Stimulated activated CD8-positive, alpha-beta memory T cell treated with anti-CD3 and anti-CD28 coated beads, Interleukin-2, amount 100 ng/mL, for 48 hours (primary cell): ENCODE measurements around the gene CNTNAP2.
"Not testable (repeated sequence)": the region's sequence is repeated elsewhere in the genome, so short reads cannot be mapped to it uniquely, and the experiment has no call there.

Experiments used
- DNase-seq, 2 donors: peaks; one replicate each; pipeline ENCODE4 v3.0.0-alpha.2; 2020; ENCODE audit warnings: low read depth in 2 of 2

The CNTNAP2 gene

DNA sequence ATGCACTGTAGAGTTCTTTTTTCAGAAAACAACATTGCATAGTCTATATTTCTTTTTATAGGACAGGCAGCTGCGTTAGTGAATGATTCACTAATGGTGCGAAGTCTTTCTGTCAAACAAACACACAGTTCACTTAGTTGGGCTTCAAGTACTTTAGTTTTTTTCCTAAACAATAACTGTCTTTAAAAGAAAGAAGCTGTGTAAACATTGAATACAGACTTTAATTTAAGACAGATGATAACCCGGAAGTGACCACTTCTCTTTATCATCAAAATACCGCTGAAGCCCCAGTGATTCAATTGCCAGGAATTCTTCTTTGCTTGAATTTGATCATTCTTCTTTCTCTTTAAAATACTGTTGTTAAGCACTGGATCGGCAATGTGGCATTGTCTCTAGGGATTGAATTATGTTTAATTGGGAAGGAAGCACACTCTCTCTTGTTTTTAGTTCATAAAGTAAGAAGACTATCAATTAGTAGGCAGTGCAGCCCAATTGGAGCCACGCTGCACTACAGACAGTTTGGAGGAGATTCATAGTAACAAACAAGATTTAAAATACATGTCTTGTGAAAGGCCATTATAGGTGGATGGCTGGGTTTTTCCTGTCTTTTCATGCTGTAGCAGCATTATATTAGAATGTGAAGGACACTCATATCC, 30.4 kb downstream of the CNTNAP2 start:
- DNase-seq = no peak

DNA sequence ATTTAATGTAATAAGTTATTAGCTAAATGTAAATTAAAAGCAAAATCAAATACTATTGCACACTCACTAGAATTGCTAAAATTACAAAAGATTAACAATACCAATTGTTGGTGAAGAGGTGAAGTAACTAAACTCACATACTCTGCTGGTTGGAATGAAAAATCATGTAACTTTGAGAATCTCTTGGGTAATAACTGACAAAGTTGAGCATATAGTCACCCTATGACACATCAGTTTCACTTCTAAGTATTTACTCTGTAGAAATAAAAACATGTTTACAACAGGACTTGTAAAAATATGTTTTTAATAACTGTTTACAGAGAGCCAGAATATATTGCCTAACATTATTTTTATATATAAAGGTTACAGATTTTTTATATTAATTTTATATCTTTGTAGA, 33.6 kb downstream of the CNTNAP2 start:
- DNase-seq = no peak

DNA sequence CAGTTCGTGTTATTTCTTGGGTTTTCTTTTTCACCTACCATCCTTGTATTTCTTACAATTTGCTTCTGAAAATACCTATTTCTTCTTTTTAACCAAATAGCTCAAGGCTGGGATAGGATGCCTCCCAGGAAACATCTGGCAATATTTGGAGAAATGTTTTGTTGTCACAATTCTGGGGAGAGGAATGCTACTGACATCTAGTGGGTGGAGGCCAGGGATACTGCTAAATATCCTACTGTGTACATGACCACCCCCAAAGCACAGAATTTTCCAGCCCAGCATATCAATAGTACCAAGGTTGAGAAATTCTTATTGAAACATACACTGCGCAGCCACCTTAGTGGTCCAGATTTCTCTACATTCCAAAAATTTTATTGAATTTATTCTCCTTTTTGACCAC, 55.5 kb downstream of the CNTNAP2 start:
- no peak for DNase-seq

DNA sequence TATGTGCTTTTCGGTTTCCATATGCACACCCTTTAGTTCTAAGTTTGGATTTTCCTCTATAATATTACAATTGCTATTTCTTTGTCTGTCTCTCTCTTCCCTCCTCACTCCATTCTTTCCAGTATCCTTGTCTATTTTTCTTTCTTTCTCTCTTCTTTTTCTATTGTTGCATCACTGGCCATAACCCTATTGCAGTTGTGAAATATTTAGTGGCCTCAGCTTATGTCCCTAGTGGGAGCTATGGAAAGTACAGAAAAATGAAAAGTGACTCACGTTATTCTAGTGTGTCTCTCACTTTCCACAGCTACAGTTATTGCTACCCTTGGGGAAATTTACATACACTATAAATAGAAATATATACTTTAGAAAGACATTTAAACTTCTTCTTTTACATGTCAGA, 59.1 kb downstream of the CNTNAP2 start:
- no peak for DNase-seq

DNA sequence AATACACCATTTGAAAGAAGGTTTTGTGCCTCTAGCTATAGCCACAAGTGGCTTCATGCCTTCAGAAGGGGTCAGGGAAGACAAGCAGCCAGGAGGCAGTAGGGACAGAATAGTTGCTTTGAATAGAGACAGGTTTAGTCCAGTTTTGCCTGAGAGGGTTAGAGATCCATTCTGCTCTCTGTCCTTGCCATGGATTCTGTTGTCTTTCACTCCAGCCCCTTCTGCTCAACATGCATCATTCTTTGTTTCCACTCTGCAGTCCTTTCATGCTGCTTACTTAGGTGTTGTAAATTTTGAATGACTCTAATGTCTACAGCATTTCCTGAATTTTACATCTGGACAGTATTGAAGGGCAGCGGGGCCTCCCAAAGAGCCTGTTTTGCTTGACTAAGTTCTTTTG, 60.3 kb downstream of the CNTNAP2 start:
- DNase-seq = no peak

DNA sequence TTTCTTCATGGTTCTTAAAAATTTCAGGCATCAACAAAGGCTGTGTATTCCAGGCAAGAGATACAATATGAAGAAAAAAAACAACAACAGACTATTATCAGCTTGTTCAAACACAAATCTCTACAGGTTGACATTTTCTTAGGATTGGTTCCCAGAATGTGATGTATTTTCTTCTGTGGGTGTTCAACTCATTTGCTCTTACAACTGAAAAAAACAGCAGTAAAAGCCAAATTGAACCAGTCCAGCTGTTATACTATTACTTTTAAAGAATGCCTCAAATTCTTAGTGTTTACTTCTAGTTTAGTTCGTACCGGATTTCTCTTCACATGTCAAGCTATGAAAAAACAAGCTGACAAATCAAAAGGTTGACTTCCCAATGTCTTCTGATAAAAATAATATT, 60.7 kb downstream of the CNTNAP2 start:
- DNase-seq = no peak

DNA sequence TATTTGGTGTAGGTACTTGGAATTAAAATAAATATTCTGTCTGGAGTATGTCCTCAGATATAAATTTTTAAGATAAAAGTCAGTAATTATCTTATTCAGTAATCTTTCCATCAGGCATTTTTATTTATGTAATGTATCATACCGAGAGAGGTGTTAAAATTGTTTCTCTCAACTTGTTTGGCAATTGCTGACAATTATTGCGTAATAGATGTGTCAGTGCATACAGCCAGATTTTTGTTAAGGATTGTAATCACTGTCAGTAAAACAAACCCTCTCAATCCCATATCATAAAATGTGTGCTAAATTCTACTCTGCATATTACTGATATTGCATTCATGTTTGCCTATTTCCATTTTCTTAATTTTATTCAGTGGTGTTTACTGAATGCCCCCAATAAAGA, 69.2 kb downstream of the CNTNAP2 start:
- DNase-seq = no peak

DNA sequence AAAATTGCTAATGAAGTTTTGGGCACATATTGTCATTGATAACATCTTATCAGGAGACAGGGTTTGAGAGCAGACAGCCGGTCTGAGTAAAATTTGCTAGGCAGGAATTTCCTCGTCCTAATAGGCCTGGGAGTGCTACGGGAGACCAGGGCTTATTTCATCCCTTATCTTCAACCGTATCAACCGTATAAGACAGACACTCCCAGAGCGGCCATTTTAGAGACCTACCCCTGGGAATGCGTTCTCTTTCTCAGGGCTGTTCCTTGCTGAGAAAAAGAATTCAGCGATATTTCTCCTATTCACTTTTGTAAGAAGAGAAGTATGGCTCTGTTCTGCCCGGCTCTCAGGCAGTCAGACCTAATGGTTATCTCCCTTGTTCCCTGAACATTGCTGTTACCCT, 74.8 kb downstream of the CNTNAP2 start:
- DNase-seq = not testable (repeated sequence)

DNA sequence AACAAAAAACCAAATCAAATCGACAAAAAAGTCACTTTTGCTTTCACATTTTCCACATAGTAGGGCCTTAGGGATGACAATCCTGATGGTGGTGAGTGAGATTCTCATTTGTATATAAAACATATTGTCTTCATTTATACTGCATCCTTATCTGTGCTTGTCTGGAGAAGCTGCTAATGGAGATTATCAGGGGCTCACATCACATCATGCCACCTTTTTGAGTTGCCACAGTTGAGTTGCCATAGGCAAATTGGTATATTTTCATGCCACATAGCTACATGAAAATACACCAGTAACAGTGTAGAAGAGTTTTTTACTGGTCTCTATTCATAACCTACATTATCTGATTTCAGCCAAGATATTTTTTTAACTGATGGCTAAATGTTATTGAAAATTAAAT, 85.3 kb downstream of the CNTNAP2 start:
- no peak for DNase-seq

DNA sequence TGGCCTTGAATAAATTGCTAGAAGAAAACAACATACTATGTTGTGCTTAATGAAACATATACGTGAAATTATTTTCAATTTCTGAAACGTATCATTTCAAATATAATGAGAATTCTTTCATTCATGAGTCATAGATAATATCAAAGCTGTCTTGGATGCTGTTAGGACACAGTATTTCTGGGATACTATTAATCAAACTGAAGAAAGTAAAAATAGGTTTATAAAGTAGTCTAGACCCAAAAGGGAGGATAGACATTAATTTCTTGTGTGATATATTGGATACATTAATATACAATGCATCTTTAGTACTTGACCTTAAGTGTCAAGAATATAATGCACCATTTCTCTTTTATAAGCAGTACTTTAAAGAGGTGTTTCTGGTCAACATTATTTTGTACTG, 89.7 kb downstream of the CNTNAP2 start:
- DNase-seq = no peak

DNA sequence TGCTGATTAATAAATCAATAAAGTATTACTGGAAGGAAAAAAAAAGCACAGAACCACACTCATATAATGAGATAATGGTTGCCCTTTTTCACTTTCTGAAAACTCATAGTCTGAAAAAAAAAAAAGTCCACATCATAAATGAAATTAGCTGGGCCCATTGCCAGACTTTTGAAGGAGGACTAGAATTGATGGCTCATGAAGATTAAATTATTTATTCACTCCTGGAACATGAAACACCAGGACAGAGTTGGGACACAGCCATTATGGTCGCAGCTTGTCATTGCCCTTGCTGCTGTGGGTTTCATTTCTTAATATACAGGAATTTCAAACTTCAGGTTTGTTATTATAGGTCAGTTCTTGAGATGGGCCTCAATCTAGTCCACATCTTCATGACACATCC, 91.9 kb downstream of the CNTNAP2 start:
- DNase-seq = no peak

DNA sequence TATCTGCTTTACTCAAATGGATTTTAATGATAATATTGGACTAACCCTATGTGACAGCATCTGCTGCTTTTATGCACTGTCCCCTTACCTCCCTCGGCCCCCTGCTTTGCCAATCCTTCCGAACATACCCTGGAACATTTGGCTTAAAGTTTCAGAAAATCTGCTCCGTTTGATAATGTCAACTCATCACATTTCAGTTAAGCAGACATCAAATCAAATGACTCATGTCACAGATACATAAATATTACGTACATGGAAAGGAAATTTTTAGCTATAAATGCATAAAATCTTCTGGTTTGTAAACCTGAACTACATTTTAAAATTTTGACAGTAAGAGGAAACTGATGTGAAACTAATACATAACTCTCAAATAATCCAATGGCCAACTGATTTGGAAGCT, 98.2 kb downstream of the CNTNAP2 start:
- DNase-seq = no peak

DNA sequence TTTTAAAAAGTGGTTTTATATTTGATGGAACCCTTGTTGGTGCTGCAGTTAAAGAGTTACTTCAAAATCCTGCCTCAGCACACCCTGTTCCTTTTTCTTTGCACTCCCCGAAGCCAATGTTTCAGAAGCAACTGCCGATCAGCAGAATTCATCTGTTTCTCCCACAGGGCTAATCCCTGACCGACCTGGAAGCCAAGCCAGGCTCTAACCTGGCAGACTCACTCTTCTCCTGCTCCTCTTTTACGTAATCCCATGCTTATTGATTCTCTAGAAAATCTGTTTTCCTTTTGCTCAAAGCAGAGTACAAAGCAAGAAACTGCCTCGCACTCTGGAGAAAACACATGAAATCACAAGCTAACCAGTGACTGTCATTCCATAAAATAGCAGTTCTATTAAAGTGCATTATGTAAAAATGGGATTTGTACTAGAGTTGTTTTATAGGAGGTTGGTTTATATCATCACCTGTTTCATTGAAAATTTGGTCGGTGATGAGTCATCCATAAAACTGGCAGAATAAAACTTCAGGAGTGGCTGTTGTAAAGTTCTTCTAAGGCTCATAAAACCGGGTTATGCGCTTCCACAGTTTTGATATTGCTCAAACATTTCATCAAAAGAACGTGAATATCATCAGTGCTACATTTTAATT, 99.9 kb downstream of the CNTNAP2 start:
- no peak for DNase-seq

DNA sequence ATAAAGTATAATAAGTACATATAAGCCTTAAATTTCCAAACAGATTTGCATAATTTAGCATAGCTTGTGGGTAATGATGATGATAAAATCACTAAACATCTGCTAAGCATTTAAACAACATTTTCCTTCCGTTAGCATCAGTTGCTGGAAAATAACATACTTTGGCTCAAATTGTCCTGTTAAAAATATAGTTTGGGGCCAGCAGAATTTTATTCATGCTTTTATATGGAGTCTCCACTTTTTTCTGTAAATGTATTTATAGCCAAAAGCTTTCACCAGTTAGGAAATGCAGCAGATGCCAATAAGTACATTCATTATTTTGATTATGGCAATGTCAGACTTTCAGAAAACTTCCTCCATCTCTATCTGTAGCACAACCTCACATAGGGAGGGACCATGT, 107.2 kb downstream of the CNTNAP2 start:
- no peak for DNase-seq

DNA sequence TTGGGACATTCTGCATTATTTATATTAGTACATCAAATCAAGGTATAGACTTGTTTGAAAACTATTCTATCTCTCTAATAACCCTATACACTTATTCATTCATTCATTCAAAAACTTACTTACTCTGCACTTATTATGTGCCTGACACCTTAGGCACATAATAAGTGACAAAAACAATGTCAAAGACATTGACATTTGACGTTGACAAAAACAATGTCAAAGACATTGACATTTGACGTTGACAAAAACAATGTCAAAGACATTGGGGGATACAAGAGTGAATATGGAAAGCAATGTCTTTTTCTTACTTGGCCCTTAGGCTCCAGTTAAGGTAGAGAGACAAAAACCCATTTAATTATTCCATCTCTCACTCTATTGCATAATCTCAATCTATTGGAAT, 116.0 kb downstream of the CNTNAP2 start:
- DNase-seq = no peak

DNA sequence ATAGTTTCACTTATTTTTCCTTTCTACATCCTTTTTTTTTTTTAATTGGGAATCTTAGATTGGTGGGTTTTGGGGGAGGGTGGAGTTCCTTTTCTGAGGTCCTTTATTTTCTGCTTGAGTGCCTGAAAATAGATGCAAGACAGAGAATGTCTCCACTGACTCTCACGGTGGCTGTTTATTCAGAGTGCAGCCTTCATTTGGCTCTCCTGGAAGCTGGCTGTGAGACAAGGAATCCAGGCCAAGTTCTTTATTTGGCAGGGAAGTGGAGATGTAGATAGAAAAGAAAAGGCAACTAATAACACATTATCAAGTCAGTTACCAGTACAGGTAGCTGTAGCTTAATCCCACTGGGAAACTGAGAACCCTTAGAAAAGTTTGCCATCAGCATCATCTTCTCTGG, 118.6 kb downstream of the CNTNAP2 start:
- DNase-seq = no peak

DNA sequence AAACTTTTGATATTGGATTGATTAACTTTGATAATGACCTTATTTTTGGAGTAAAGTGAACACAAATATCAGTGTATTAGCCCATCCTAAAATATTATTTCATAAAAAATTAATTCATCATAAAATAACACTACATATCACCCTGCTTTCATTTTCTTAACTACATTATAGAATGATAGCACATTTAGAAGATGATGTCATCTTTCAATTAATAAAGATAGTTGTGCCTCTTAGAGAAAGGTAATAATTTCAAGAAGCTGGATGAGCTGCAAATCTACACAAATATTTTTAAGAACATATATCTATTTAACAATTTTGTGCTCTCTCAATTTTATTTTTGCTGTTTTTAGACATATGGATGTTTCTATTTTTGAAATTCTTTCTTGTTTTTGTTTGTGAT, 126.1 kb downstream of the CNTNAP2 start:
- DNase-seq = no peak

DNA sequence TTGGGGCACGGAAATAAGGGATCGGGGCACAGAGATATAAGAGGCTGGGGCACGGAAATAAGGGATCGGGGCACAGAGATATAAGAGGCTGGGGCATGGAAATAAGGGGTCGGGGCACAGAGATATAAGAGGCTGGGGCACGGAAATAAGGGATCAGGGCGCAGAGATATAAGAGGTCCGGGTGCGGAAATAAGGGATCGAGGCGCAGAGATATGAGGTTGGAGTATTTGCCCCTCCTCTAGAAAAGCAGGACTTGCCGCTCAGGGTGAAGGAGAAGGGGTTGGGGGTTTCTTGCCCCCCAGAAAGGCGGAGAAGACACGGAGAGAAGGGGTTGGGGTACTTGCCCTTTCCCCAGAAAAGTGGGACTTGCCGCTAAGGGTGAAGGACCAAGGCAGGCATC, 131.4 kb downstream of the CNTNAP2 start:
- DNase-seq = not testable (repeated sequence)

DNA sequence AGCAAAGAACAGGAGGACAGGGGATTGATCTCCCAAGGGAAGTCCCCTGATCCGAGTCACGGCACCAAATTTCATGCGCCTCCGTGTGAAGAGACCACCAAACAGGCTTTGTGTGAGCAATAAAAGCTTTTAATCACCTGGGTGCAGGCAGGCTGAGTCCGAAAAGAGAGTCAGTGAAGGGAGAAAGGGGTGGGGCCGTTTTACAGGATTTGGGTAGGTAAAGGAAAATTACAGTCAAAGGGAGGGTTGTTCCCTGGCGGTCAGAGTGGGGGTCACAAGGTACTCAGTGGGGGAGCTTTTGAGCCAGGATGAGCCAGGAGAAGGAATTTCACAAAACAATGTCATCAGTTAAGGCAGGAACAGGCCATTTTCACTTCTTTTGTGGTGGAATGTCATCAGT, 132.1 kb downstream of the CNTNAP2 start:
- not testable (repeated sequence) for DNase-seq

DNA sequence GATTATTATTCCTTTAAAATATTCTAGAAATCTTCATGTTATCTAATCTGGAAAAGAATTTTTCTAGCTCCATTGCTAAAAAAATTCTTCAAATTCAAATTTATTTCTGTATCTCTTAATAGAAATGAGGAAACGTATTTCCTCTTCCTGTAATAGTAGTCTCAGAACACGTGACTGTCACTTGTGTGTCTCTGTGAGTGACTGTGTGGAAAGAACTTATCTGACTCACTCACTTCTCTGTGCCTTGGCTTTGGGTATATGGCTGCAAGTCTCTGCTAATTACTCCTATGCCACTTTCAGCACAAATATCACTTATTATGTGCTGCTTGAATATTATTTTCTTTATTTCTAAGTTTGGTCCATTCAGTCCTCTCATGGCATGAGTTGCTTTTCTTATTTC, 132.7 kb downstream of the CNTNAP2 start:
- no peak for DNase-seq

DNA sequence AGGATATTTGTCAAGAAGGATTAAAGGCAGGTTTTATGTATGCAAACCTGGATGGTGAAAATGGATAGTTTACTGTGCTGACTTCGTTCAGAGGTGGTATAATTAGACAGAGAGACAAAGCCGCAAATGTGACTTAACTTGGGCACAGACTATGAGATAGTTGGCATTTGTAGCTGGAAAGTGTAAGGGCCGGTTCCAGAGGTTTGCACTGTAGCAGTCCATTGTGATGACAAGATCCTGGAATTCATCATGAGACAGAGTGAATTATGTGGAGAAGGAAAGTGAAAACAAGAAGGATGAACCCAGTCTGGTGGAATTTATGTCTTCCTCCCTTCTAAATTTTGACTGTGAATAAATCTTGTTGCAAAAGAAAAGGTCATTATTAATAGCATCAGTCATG, 139.0 kb downstream of the CNTNAP2 start:
- no peak for DNase-seq

DNA sequence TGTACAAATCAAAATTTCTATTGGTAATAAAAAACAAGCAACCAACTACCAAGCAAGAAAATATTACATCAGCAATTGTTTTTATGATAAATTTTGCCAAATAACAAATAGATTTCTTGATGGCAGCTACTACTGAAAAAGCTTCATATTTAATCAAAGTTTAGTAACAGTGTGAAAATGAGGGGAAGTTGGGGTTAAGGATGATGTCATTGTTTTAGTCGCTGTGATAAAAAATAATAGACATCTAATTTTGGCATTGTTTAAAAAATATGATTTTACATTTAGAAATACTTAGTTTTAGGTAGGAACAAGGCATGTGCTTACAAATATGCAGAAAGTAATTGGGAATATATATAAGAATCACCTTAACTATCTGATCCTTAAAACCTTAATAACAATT, 145.9 kb downstream of the CNTNAP2 start:
- no peak for DNase-seq

DNA sequence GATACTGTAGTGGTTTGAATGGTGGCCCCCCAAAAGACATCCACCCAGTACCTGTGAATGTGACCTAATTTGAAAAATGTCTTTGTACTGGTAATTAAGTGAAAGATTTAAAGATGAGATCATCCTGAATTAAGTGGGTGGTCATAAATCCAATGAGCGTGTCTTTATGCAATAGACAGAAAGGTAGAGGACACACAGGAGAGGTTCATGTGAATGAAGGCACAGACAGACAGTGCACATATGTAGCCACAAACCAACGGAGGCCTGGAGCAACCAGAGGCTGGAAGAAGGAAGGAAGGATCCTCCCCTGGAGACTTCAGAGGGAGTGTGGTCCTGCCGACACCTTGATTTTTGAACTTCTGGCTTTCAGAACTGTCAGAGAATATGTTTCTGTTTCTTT, 160.3 kb downstream of the CNTNAP2 start:
- DNase-seq = no peak

DNA sequence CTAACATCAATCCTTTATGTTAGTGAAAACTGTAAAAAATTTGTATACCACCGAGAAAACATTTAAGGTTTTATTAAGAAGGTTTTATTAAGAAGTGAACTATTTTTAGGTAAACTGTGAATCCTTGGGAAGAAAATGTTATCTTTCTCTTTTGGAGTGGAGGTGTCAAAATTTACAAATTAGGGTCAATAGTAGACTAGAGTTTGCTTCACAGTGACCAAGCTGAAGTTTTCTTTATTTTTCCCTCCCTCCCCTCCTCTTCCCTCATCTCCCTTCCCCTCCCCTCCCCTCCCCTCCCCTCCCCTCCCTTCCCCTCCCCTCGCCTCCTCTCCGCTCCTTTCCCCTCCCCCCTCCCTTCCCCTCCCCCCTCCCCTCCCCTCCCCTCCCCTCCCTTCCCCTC, 168.8 kb downstream of the CNTNAP2 start:
- no peak for DNase-seq
